Left lung (tissue), 10 donors: Measurements from ENCODE around the gene GSTCD. TPM values are rescaled to one million over a fixed set of nuclear protein-coding genes. Genes with fewer than 3 reads are reported as not detected.
A peak's percentile ranks its signal among the peaks of the same experiment; 100 is the strongest.

Source experiments
- ATAC-seq: fragments of 200-7000 bp; cut with Tn5 transposase; one replicate; pipeline ENCODE4 v1.9.1; 2020; ENCODE audit warnings: moderate library complexity
- DNase-seq, 4 donors: peaks; one replicate each; pipeline ENCODE4 v3.0.0-alpha.2; 2013 to 2020
- H3K27ac ChIP-seq, 2 donors: fragments of 200-600 bp; sonication (generic) in 1 of 2; one replicate each; pipeline versions ENCODE4 v1.5.0 to v1.8.0; 2020 to 2021
- H3K27me3 ChIP-seq, 2 donors: fragments of 200-600 bp; sonication (generic) in 1 of 2; one replicate each; pipeline versions ENCODE4 v1.5.0 to v1.8.0; 2020 to 2021
- H3K36me3 ChIP-seq, 2 donors: fragments of 200-600 bp; sonication (generic) in 1 of 2; one replicate each; pipeline versions ENCODE4 v1.5.0 to v1.8.0; 2020 to 2021
- H3K4me1 ChIP-seq, 2 donors: fragments of 200-600 bp; one replicate each; pipeline ENCODE4 v1.8.0; 2021
- H3K4me3 ChIP-seq, 2 donors: fragments of 200-600 bp; sonication (generic) in 1 of 2; one replicate each; pipeline versions ENCODE4 v1.5.0 to v1.8.0; 2020 to 2021; ENCODE audit warnings: mild to moderate bottlenecking in 1 of 2
- H3K9me3 ChIP-seq, 2 donors: fragments of 200-600 bp; sonication (generic) in 1 of 2; one replicate each; pipeline versions ENCODE4 v1.5.0 to v1.8.0; 2020 to 2021
- CTCF ChIP-seq, 2 donors: fragments of 200-600 bp; sonication (generic) in 1 of 2; IDR thresholded peaks; one replicate each; pipeline versions ENCODE4 v1.5.0 to v1.8.0; 2021; ENCODE audit warnings: antibody characterized with exemption in 2 of 2
- intact Hi-C, 2 donors: fragments of 100-400 bp; cut with DNase I; formaldehyde crosslinking; loops; one replicate each; pipeline versions ENCODE4 v1.11.2 to v1.14.2; 2022
- polyA plus RNA-seq, 6 donors: library from polyadenylated mRNA; unstranded; fragments of 120-200 nt; gene quantifications; one replicate each; pipeline ENCODE4 v1.2.1, GENCODE V29; 2013; ENCODE audit not compliant: insufficient read length in 6 of 6
- total RNA-seq, 2 donors: library from RNA; stranded (reverse); fragmentation: NEBNext Ultra II Directional; extraction: Animal tissue kit (Norgen Biotek cat#: 25700); gene quantifications; one replicate each; pipeline ENCODE4 v1.2.1, GENCODE V29; 2021
- donor health status: DM: no; HTN: yes; CAD: no.
- donor health status: DM: no; HTN: no; CAD: no.

GSTCD gene
- total and polyA plus RNA-seq, 8 donors, result 10.8 to 16.9 (median 15.2) TPM

- H3K27me3 ChIP-seq, result no peaks in the 10 kb centered on the region
- no peaks in the 10 kb centered on the region for H3K4me1 ChIP-seq
- no peak for TF ChIP-seq CTCF (IDR thresholded peaks at IDR 0.05)
- H3K27ac ChIP-seq, result no peak overlapping the region
- H3K9me3 ChIP-seq, result no peaks in the 10 kb centered on the region
- intact Hi-C loops, result no loop called here
- H3K36me3 ChIP-seq, result no peaks in the 10 kb centered on the region
- H3K4me3 ChIP-seq, result no peak overlapping the region
- no peak for ATAC-seq
- DNase-seq, result no peak
Measured at GRCh38 chr4:105871997-105872396, 163.4 kb downstream of the GSTCD start.

GRCh38 chr4:105875233-105875632 is 166.6 kb downstream of the GSTCD start:
- intact Hi-C loops, result no loop called here
- ATAC-seq (no peak), DNase-seq (no peak)
- Histone ChIP-seq H3K27ac (no peak overlapping the region), H3K9me3 (no peaks in the 10 kb centered on the region), H3K27me3 (no peaks in the 10 kb centered on the region), H3K4me1 (no peaks in the 10 kb centered on the region), H3K36me3 (no peaks in the 10 kb centered on the region), H3K4me3 (no peak overlapping the region)
- TF ChIP-seq CTCF (IDR thresholded peaks at IDR 0.05), result no peak

DNA sequence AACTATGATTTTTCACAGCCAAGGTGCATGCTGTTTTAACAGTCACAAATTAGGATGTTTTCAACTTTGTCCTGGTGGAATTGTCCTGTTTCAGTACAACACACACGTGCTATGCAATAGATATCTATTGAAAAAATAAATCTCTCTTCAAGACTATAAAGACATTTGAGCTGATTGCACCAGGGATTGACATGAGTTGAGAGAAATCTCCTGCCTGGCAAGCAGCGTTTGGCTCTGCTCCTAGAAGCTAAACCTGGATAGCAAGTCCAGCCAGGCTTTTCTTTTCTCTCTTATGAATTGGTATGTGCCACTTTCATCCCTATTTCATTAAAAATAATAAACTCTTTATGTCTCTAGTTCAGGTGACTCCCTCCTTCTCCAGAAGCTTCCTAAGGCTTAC is 170.1 kb downstream of the GSTCD start:
- H3K4me3 ChIP-seq, result no peak overlapping the region
- H3K9me3 ChIP-seq, result no peaks in the 10 kb centered on the region
- DNase-seq, result no peak
- no peak overlapping the region for H3K27ac ChIP-seq
- TF ChIP-seq CTCF (IDR thresholded peaks at IDR 0.05), result no peak
- no peak for ATAC-seq
- intact Hi-C loops, result no loop called here
- H3K36me3 ChIP-seq, result no peaks in the 10 kb centered on the region
- H3K4me1 ChIP-seq, result no peaks in the 10 kb centered on the region
- no peaks in the 10 kb centered on the region for H3K27me3 ChIP-seq

GRCh38 chr4:105887508-105887907 is 178.9 kb downstream of the GSTCD start:
- Histone ChIP-seq H3K4me1 (no peaks in the 10 kb centered on the region), H3K27ac (no peak overlapping the region), H3K27me3 (no peaks in the 10 kb centered on the region), H3K36me3 (no peaks in the 10 kb centered on the region), H3K9me3 (peaks cover 0 to 3% of the 10 kb centered on the region in 2 donors), H3K4me3 (no peak overlapping the region)
- intact Hi-C loops, result no loop called here
- TF ChIP-seq CTCF (IDR thresholded peaks at IDR 0.05), result no peak
- DNase-seq (no peak), ATAC-seq (peak; percentile 85)

GRCh38 chr4:105894660-105895582 is 186.3 kb downstream of the GSTCD start, which contains the start of gene NPNT:
TSS of gene NPNT (plus strand) at chr4:105895471. CDS start at chr4:105895653, 182 bp downstream.
- Histone ChIP-seq H3K4me1 (peaks cover 0 to 4% of the 10 kb centered on the region in 2 donors), H3K27ac (peak within 1 kb of the TSS; percentile 80 to 90), H3K4me3 (peak within 1 kb of the TSS; percentile 50 to 67), H3K27me3 (peaks cover 0 to 50% of the 10 kb centered on the region in 2 donors), H3K9me3 (no peaks in the 10 kb centered on the region), H3K36me3 (no peaks in the 10 kb centered on the region)
- no peak for TF ChIP-seq CTCF (IDR thresholded peaks at IDR 0.05)
- intact Hi-C loops, result no loop called here
- DNase-seq (peak; percentile 68 to 86 (median 74)), ATAC-seq (peak; percentile 89)
